Osteoblast (primary cell): Measurements from ENCODE around the gene GOLGB1. TPM values are rescaled to one million over a fixed set of nuclear protein-coding genes. Genes with fewer than 3 reads are reported as not detected.

Experiments used
- DNase-seq: peaks from one replicate; pipeline ENCODE4 v3.0.0; 2011; ENCODE audit warnings: low spot score, mixed read lengths; ENCODE audit not compliant: insufficient read length; ENCODE audit errors: missing footprints
- H2AFZ ChIP-seq: 2 replicates; pipeline ENCODE4 v1.6.0; 2011; ENCODE audit warnings: mild to moderate bottlenecking, low read length
- H3K27ac ChIP-seq: 2 replicates; pipeline ENCODE4 v1.5.1; 2011; ENCODE audit warnings: mild to moderate bottlenecking, low read depth, low read length, moderate library complexity
- H3K27me3 ChIP-seq: 2 replicates; pipeline ENCODE4 v1.6.0; 2012; ENCODE audit warnings: mild to moderate bottlenecking, control low read depth, inconsistent platforms, low read length, moderate library complexity; ENCODE audit not compliant: insufficient read depth
- H3K36me3 ChIP-seq: 2 replicates; pipeline ENCODE4 v1.5.1; 2011; ENCODE audit warnings: mild to moderate bottlenecking, low read length, control low read depth, moderate library complexity; ENCODE audit not compliant: insufficient read depth
- H3K4me1 ChIP-seq: 2 replicates; pipeline ENCODE4 v1.5.1; 2011; ENCODE audit warnings: mild to moderate bottlenecking, low read length, control low read depth, moderate library complexity; ENCODE audit not compliant: insufficient read depth
- H3K4me2 ChIP-seq: 2 replicates; pipeline ENCODE4 v1.6.0; 2011; ENCODE audit warnings: mild to moderate bottlenecking, low read length; ENCODE audit not compliant: insufficient read depth
- H3K4me3 ChIP-seq: fragments of 200-600 bp; sonication (generic); 3 replicates; pipeline ENCODE4 v1.5.1; 2012; ENCODE audit warnings: mild to moderate bottlenecking, low read length, inconsistent platforms; ENCODE audit not compliant: insufficient read depth
- H3K79me2 ChIP-seq: 2 replicates; pipeline ENCODE4 v1.6.0; 2012; ENCODE audit warnings: mild to moderate bottlenecking, low read length, control low read depth, inconsistent platforms; ENCODE audit not compliant: insufficient read depth
- H3K9me3 ChIP-seq: 2 replicates; pipeline ENCODE4 v1.5.1; 2011; ENCODE audit warnings: low read depth, low read length, control low read depth
- H4K20me1 ChIP-seq: 2 replicates; pipeline ENCODE4 v1.6.0; 2012; ENCODE audit warnings: mild to moderate bottlenecking, low read length, control low read depth; ENCODE audit not compliant: insufficient read depth
- total RNA-seq: library from RNA; depleted of rRNA; stranded (reverse); fragments of >200 nt; gene quantifications from 2 replicates; pipeline ENCODE4 v1.2.3, GENCODE V29; 2012
- TF ChIP-seq, protein P1 (sequence below): IDR thresholded peaks from 2 replicates; pipeline ENCODE4 v1.5.1; 2011; ENCODE audit warnings: mild to moderate bottlenecking, low read depth, low read length, moderate library complexity; ENCODE audit errors: extremely low read depth

GOLGB1 gene
- total RNA-seq, 1 donor = 70.6 TPM

- no peak for DNase-seq
- H2AFZ ChIP-seq = no peak overlapping the region
- H3K27ac ChIP-seq = no peak overlapping the region
- H3K79me2 ChIP-seq = peaks cover 93% of the 10 kb centered on the region
- TF ChIP-seq, protein P1, sequence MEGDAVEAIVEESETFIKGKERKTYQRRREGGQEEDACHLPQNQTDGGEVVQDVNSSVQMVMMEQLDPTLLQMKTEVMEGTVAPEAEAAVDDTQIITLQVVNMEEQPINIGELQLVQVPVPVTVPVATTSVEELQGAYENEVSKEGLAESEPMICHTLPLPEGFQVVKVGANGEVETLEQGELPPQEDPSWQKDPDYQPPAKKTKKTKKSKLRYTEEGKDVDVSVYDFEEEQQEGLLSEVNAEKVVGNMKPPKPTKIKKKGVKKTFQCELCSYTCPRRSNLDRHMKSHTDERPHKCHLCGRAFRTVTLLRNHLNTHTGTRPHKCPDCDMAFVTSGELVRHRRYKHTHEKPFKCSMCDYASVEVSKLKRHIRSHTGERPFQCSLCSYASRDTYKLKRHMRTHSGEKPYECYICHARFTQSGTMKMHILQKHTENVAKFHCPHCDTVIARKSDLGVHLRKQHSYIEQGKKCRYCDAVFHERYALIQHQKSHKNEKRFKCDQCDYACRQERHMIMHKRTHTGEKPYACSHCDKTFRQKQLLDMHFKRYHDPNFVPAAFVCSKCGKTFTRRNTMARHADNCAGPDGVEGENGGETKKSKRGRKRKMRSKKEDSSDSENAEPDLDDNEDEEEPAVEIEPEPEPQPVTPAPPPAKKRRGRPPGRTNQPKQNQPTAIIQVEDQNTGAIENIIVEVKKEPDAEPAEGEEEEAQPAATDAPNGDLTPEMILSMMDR = no peak
- peaks cover 14% of the 10 kb centered on the region for H3K4me1 ChIP-seq
- no peaks in the 10 kb centered on the region for H3K9me3 ChIP-seq
- no peaks in the 10 kb centered on the region for H3K36me3 ChIP-seq
- no peaks in the 10 kb centered on the region for H3K27me3 ChIP-seq
- H3K4me3 ChIP-seq = no peak overlapping the region
- H4K20me1 ChIP-seq = peaks cover 46% of the 10 kb centered on the region
- no peak overlapping the region for H3K4me2 ChIP-seq
These were observed 9.6 kb downstream of the GOLGB1 start for GRCh38 chr3:121739902-121740301.

- no peak overlapping the region for H2AFZ ChIP-seq
- H4K20me1 ChIP-seq = peaks cover 43% of the 10 kb centered on the region
- H3K4me2 ChIP-seq = no peak overlapping the region
- H3K79me2 ChIP-seq = peaks cover 94% of the 10 kb centered on the region
- TF ChIP-seq, protein P1 = no peak
- H3K36me3 ChIP-seq = no peaks in the 10 kb centered on the region
- no peaks in the 10 kb centered on the region for H3K27me3 ChIP-seq
- DNase-seq = no peak
- peaks cover 17% of the 10 kb centered on the region for H3K4me1 ChIP-seq
- H3K9me3 ChIP-seq = no peaks in the 10 kb centered on the region
- no peak overlapping the region for H3K4me3 ChIP-seq
- no peak overlapping the region for H3K27ac ChIP-seq
These were observed 11.9 kb downstream of the GOLGB1 start for GRCh38 chr3:121737644-121738043.

GRCh38 chr3:121736112-121736511, 13.4 kb downstream of the GOLGB1 start:
- peak overlapping the region; percentile 27 for H3K27ac ChIP-seq
- H3K27me3 ChIP-seq = no peaks in the 10 kb centered on the region
- H4K20me1 ChIP-seq = peaks cover 37% of the 10 kb centered on the region
- H3K4me2 ChIP-seq = no peak overlapping the region
- H3K4me3 ChIP-seq = no peak overlapping the region
- H3K36me3 ChIP-seq = no peaks in the 10 kb centered on the region
- H3K79me2 ChIP-seq = peaks cover 95% of the 10 kb centered on the region
- DNase-seq = no peak
- no peaks in the 10 kb centered on the region for H3K9me3 ChIP-seq
- H2AFZ ChIP-seq = no peak overlapping the region
- H3K4me1 ChIP-seq = peaks cover 17% of the 10 kb centered on the region
- TF ChIP-seq, protein P1 = no peak

GRCh38 chr3:121735047-121735696, 14.4 kb downstream of the GOLGB1 start:
- H3K9me3 ChIP-seq = no peaks in the 10 kb centered on the region
- H3K27me3 ChIP-seq = no peaks in the 10 kb centered on the region
- TF ChIP-seq, protein P1 = no peak
- H3K4me2 ChIP-seq = no peak overlapping the region
- H3K36me3 ChIP-seq = no peaks in the 10 kb centered on the region
- H3K79me2 ChIP-seq = peaks cover 95% of the 10 kb centered on the region
- no peak for DNase-seq
- peak overlapping the region; percentile 2 for H3K27ac ChIP-seq
- H4K20me1 ChIP-seq = peaks cover 41% of the 10 kb centered on the region
- H2AFZ ChIP-seq = no peak overlapping the region
- H3K4me3 ChIP-seq = no peak overlapping the region
- peaks cover 17% of the 10 kb centered on the region for H3K4me1 ChIP-seq
